GM12872 (cell line): ENCODE results near the gene RNF112.

ENCODE experiments used
- CTCF ChIP-seq: IDR thresholded peaks from 3 replicates; pipeline ENCODE4 v1.5.1; 2011; ENCODE audit warnings: low read depth, mild to moderate bottlenecking, low read length, moderate library complexity; ENCODE audit not compliant: insufficient read depth

Gene RNF112

DNA sequence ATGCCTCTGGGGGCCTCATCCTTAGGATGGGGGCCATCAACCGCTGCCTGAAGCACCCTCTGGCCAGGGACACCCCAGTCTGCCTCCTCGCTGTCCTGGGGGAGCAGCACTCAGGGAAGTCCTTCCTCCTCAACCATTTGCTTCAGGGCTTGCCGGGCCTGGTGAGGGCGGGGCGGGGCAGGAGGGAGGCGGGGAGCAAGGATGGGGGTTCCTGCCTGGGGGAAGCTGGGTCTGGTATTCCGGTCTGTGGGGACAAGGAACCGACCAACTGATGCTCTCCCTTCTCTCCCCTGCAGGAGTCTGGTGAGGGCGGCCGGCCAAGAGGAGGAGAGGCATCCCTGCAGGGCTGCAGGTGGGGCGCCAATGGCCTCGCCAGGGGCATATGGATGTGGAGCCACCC, 2.0 kb downstream of the RNF112 start:
- no peak for TF ChIP-seq CTCF

DNA sequence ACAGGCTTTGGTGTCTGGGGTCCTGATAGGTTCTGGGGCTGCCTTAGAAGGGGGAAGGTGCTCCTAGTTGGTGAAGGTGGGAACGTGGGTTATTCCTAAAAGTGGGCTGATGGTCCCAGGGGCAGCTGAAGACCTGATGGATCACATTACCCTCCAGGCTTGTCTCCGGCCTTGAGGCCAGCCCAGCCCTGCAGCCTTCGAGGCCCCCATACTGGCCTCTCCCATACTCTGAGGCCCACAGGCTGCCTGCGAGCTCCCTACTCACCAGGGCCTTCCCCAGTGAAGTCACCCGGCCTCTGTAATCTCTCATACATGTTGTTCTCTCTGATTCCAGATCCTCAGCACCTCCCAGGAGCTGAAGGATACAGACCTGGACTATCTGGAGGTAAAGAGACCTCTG, 2.7 kb downstream of the RNF112 start:
- TF ChIP-seq CTCF: no peak

GRCh38 chr17:19414396-19415280, 3.6 kb downstream of the RNF112 start:
- TF ChIP-seq CTCF: no peak

DNA sequence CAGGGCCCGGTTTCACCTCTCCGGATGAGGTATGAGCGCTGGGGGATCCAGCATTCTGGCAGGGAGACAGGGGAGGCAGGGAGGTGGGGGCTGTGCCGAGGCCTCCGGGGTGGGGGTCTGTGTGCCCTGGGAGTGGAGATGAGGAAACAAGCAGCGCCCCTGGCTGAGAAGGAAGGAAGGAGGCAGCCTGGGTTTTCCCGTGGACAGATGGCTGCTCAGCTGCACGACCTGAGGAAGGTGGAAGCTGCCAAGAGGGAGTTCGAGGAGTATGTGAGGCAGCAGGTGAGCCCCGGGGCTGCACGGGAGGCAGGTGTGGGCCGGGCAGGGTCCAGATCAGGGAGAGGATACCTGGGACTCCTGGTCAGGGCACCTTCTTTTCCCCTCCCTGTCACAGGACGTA, 4.3 kb downstream of the RNF112 start:
- TF ChIP-seq CTCF: no peak

DNA sequence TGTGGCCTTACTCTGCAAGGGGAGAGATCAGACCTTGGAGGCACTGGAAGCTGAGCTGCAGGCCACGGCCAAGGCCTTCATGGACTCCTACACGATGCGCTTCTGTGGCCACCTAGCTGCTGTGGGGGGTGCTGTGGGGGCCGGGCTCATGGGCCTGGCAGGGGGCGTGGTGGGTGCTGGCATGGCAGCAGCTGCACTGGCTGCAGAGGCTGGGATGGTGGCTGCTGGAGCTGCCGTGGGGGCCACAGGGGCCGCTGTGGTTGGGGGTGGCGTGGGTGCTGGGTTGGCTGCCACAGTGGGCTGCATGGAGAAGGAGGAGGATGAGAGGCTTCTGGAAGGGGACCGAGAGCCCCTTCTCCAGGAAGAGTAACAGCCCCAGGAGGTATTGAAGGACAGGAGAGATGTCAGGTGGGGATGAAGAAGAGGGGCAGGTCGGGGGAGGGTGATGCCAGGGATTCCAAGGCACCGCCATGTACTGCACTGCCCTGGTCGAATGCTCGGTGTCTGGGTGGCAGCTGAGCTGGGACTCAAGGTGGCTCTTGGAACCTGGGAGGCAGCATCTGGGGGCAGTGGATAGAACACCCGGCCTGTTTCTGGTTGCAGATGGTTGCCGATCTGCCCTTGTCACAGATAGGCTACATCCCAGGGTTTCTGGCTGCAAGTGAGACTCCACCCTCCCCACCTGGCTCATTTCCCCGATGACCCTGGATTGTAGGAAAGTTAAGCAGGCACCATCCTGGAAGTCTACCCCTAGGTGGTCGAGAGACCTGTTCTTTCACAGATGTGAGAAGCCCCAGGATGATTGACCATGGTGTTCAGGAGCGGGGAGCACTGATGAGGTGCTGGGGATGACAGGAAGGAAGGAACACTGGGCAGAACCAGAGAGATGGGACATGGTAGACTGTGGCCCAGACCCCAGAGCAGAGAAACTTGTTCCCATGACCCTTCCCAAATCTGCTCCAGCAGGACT, 5.1 kb downstream of the RNF112 start:
- TF ChIP-seq CTCF: no peak

DNA sequence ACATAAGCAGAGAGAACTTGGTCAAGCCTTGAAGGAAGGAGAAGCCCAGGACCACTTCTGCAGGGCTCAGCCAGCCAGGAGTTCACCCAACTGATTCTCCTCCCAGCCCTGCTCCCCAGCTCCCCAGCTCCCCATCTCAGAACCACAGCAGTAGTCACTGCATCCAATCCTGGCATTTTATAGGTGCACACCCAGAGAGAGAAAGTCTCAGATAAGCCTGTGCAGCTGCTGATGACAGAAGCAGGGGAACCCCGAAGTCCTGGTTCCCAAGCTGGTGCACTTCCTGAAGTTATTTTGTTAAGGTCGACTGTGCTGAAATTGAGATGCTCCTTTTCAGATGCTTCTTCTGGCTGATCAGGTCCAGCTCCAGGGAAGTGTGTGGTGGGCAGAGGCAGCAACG, 6.6 kb downstream of the RNF112 start:
- no peak for TF ChIP-seq CTCF
